Measurements from ENCODE around the gene TIGAR. TPM values are rescaled to one million over a fixed set of nuclear protein-coding genes. Genes with fewer than 3 reads are reported as not detected.

Gene TIGAR
- total and polyA plus RNA-seq, 4 donors: 0.56 to 3.3 (median 2.0) TPM

- Histone ChIP-seq H3K4me3 (ENCODE audit: low read depth in 1 of 3, low read length in 3 of 3) (no peak overlapping the region), H3K9ac (ENCODE audit: low read depth in 1 of 2, low read length in 2 of 2) (no peak overlapping the region), H3K27me3 (ENCODE audit: control insufficient read depth in 4 of 4, insufficient read depth in 4 of 4, low read length in 3 of 4) (peaks cover 0 to 3% (median 0%) of the 10 kb centered on the region in 4 donors), H3K27ac (ENCODE audit: low read depth in 1 of 2, low read length in 2 of 2) (no peak overlapping the region), H3K4me1 (ENCODE audit: control insufficient read depth in 4 of 4, insufficient read depth in 4 of 4, low read length in 3 of 4) (peaks cover 0 to 4% (median 0%) of the 10 kb centered on the region in 4 donors), H3K36me3 (ENCODE audit: control insufficient read depth in 4 of 4, insufficient read depth in 3 of 4, low read depth in 1 of 4, low read length in 3 of 4) (no peaks in the 10 kb centered on the region), H3K9me3 (ENCODE audit: control insufficient read depth in 4 of 4, low read length in 3 of 4) (no peaks in the 10 kb centered on the region)
- no peak for TF ChIP-seq EGR1 (IDR thresholded peaks at IDR 0.05; ENCODE audit: low read depth in 2 of 2)
- no peak for TF ChIP-seq RAD21 (IDR thresholded peaks at IDR 0.05)
- no peak for TF ChIP-seq SP1 (IDR thresholded peaks at IDR 0.05)
- no peak for TF ChIP-seq HNF4G (IDR thresholded peaks at IDR 0.05)
- TF ChIP-seq NR2F2 (IDR thresholded peaks at IDR 0.05): no peak
- TF ChIP-seq CTCF (IDR thresholded peaks at IDR 0.05; ENCODE audit: low read depth, low read length, missing input control): no peak
- TF ChIP-seq GABPA (IDR thresholded peaks at IDR 0.05 in 1 of 2, conservative IDR thresholded peaks at IDR 0.05 in 1 of 2): no peak
- TF ChIP-seq ATF3 (IDR thresholded peaks at IDR 0.05): no peak
- TF ChIP-seq MAX (IDR thresholded peaks at IDR 0.05): no peak
- DNase-seq (ENCODE audit: low spot score): no peak
- WGBS: 76% methylated on average over 12 of the region's 12 CpGs
Observed at GRCh38 chr12:4283512-4284255, 37.3 kb upstream of the TIGAR start.

GRCh38 chr12:4284306-4284705 is 36.7 kb upstream of the TIGAR start:
- no peaks in the 10 kb centered on the region for H3K36me3 ChIP-seq (ENCODE audit: control insufficient read depth in 4 of 4, insufficient read depth in 3 of 4, low read depth in 1 of 4, low read length in 3 of 4)
- no peak for DNase-seq (ENCODE audit: low spot score)
- H3K4me1 ChIP-seq (ENCODE audit: control insufficient read depth in 4 of 4, insufficient read depth in 4 of 4, low read length in 3 of 4): peaks cover 0 to 4% (median 0%) of the 10 kb centered on the region in 4 donors
- H3K9me3 ChIP-seq (ENCODE audit: control insufficient read depth in 4 of 4, low read length in 3 of 4): no peaks in the 10 kb centered on the region
- no peak overlapping the region for H3K9ac ChIP-seq (ENCODE audit: low read depth in 1 of 2, low read length in 2 of 2)
- peaks cover 0 to 3% (median 0%) of the 10 kb centered on the region in 4 donors for H3K27me3 ChIP-seq (ENCODE audit: control insufficient read depth in 4 of 4, insufficient read depth in 4 of 4, low read length in 3 of 4)
- H3K27ac ChIP-seq (ENCODE audit: low read depth in 1 of 2, low read length in 2 of 2): no peak overlapping the region
- TF ChIP-seq SP1 (IDR thresholded peaks at IDR 0.05) (no peak), ATF3 (IDR thresholded peaks at IDR 0.05) (no peak), EGR1 (IDR thresholded peaks at IDR 0.05; ENCODE audit: low read depth in 2 of 2) (no peak), FOXA1 (IDR thresholded peaks at IDR 0.05) (no peak)
- 93% methylated on average over 4 of the region's 4 CpGs for WGBS
- H3K4me3 ChIP-seq (ENCODE audit: low read depth in 1 of 3, low read length in 3 of 3): no peak overlapping the region

- H3K4me3 ChIP-seq (ENCODE audit: low read depth in 1 of 3, low read length in 3 of 3): no peak overlapping the region
- WGBS: 80% methylated on average over 8 of the region's 8 CpGs
- H3K9me3 ChIP-seq (ENCODE audit: control insufficient read depth in 4 of 4, low read length in 3 of 4): no peaks in the 10 kb centered on the region
- H3K36me3 ChIP-seq (ENCODE audit: control insufficient read depth in 4 of 4, insufficient read depth in 3 of 4, low read depth in 1 of 4, low read length in 3 of 4): no peaks in the 10 kb centered on the region
- no peak overlapping the region for H3K9ac ChIP-seq (ENCODE audit: low read depth in 1 of 2, low read length in 2 of 2)
- H3K27me3 ChIP-seq (ENCODE audit: control insufficient read depth in 4 of 4, insufficient read depth in 4 of 4, low read length in 3 of 4): peaks cover 0 to 2% (median 0%) of the 10 kb centered on the region in 4 donors
- no peak for TF ChIP-seq HNF4G (IDR thresholded peaks at IDR 0.05)
- no peak for TF ChIP-seq MAX (IDR thresholded peaks at IDR 0.05)
- no peak for TF ChIP-seq RAD21 (IDR thresholded peaks at IDR 0.05)
- TF ChIP-seq HNF4A (conservative IDR thresholded peaks at IDR 0.05): no peak
- no peak for TF ChIP-seq EGR1 (IDR thresholded peaks at IDR 0.05; ENCODE audit: low read depth in 2 of 2)
- no peak for TF ChIP-seq RXRA (IDR thresholded peaks at IDR 0.05)
- no peak for TF ChIP-seq ATF3 (IDR thresholded peaks at IDR 0.05)
- peaks cover 0 to 4% (median 0%) of the 10 kb centered on the region in 4 donors for H3K4me1 ChIP-seq (ENCODE audit: control insufficient read depth in 4 of 4, insufficient read depth in 4 of 4, low read length in 3 of 4)
- no peak for DNase-seq (ENCODE audit: low spot score)
- no peak overlapping the region for H3K27ac ChIP-seq (ENCODE audit: low read depth in 1 of 2, low read length in 2 of 2)
Observed at GRCh38 chr12:4285070-4285469, 35.9 kb upstream of the TIGAR start.
